HG03354 (cell line): ENCODE results near the gene PCDHA1.

Experiments
- ATAC-seq: cut with Tn5 transposase; IDR thresholded peaks from one replicate; pipeline ENCODE4 v1.9.1; 2021; ENCODE audit warnings: mild to moderate bottlenecking; ENCODE audit not compliant: unreplicated experiment, poor library complexity, severe bottlenecking

Gene PCDHA1

GRCh38 chr5:141010047-141010793 is 224.3 kb downstream of the PCDHA1 start:
- no peak for ATAC-seq

DNA sequence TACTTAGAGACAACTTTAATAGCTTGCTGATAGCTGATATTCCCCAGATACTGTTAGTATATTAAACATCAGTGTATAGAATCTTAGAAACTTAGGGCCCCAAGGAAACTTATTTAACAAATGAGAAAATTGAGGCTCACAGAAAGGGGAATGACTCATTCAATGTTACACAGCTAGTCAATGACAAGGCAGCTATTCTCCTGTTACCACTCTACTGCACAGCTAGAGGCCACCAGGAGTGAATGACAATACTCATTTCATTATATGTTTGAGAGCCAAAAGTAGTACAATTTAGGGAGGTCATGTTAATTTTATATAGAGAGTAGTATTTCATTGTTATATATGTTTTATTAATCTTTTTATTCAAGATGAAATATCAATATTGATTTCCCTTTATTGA is 232.0 kb downstream of the PCDHA1 start:
- ATAC-seq = no peak

DNA sequence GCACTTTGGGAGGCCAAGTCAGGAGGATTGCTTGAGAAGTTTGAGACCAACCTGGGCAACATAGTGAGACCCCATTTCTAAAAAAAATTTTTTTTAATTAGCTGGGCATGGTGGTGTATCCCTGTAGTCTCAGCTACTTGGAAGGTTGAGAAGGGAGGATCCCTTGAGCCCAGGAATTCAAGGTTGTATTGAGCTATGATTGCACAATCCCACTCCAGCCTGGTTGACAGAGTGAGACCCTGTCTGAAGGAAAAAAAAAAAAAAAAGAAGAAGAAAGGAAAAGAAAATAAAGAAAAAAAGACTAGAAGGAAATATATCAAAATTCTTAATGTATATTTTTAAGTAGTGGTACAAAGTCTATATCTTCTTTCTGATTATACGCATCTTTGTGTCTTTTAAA is 236.4 kb downstream of the PCDHA1 start:
- no peak for ATAC-seq

- no peak for ATAC-seq
These were observed 245.1 kb downstream of the PCDHA1 start for GRCh38 chr5:141031006-141031405.

DNA sequence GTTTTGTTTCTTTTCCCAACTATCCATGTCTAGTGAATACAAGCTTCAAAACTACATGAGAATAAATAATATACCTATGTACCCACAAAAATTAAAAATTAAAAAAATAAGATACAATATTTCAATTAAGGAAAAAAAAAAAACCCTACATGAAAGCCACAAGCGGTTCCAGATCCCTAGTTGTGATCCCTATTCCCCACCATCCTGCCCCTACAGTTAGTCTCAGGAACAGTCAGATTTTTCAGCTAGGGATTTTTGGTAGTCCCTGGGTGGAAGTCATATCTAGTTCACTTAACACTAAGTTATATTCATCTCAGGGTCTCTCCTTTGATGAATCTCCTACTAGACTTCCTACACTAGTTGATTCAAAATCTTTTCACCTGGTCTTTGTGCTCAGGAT is 246.7 kb downstream of the PCDHA1 start:
- no peak for ATAC-seq

- no peak for ATAC-seq
These were observed 253.1 kb downstream of the PCDHA1 start for GRCh38 chr5:141039061-141039460.

GRCh38 chr5:141039517-141039916 is 253.6 kb downstream of the PCDHA1 start:
- no peak for ATAC-seq

DNA sequence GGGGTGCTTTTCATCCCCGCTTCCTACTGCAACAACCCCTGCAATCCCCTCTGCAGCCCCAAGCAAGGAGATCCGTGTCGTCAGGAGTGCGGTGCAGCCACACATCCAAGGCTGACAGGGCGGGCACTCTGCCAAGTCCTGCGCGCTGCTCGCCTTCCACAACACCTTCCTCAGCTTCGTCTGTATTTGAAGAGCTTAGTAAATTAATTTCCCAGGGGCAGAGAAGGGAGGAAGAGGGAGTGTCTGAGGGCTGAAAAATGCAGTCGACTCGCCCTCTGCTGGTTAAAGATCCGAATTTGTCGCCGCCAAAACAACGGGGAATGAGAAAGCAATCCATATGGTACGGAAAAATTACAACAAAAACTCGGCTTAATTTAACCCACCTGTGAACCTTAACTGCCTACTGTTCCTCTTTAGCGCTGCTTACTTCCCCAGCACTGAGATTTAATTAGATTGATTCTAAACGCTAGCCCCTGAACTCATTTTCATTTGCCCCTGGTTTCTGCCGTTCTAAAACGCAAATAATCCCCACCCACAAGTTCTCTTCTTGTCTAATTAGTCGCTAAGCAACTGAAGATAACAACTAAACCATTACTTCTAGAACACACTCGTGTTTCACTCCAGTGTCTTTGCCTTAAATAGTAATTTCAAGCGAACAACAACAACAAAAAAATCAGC is 254.3 kb downstream of the PCDHA1 start:
- ATAC-seq = no peak

- ATAC-seq = peak; percentile 94
These were observed 255.0 kb downstream of the PCDHA1 start for GRCh38 chr5:141040771-141041426.

DNA sequence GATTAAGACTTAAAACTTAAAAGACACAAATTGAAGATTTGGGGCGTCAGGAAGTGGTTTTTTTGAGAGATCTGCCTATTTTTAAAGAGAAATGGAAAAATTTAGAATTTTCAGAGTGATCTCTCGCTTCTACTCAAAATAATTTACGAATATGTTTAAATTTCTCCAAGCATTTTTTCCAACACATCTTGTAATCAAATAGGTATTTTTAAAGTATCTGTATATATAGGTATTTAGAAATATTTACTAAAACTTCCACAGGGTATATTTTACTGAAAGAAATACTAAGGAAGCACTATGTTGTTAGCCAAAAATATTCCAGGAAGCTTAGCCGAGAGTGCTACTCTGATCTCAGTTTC is 255.5 kb downstream of the PCDHA1 start:
- ATAC-seq = no peak

GRCh38 chr5:141042555-141042954 is 256.6 kb downstream of the PCDHA1 start:
- ATAC-seq = no peak

- no peak for ATAC-seq
These were observed 264.9 kb downstream of the PCDHA1 start, which contains the start of gene PCDHB1 for GRCh38 chr5:141050622-141051520. TSS of gene PCDHB1 (plus strand) at chr5:141051374. CDS start at chr5:141051471, 97 bp downstream.

- ATAC-seq = no peak
These were observed 265.6 kb downstream of the PCDHA1 start for GRCh38 chr5:141051521-141051866.
